ENCODE measurements around the gene C13orf46.

C13orf46 gene

DNA sequence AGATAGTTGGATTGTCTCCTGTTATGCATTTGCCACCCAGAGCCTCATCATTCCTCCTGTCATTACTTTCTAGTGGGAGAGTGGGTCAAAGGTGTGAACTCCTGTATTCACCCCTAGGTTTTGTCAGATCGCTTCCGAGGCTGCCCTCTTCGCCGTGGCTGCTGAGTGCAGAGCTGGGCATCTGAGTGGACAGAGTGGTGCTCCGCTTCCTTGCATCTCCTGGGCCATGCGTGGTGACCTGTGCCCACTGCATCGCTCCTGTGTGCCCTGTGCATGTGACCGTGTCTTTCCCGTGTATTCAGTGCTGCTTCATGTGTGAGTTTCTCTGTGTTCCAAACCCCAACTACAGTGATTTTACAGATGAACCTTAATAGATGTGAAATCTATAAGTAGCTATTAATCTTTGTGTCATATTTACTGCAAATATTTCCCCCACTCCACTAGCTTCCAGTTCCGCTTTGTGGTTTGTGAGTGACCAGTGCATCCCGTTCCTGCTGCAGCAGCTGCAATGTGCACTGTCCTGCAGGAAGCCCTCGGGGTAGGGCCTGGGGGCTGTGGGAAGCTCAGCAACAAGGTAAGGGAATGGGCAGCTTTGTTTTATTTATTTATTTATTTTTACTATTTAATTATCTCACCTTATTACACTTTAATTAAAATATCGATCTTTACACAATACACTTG is 53.1 kb downstream of the C13orf46 start:
- DNase-seq (ENCODE audit: low read depth, low spot score), result no peak
- H3K36me3 ChIP-seq (ENCODE audit: control insufficient read depth, insufficient read depth, low read length), result no peaks in the 10 kb centered on the region; the same call in 1 of the 2 replicates
- no peaks in the 10 kb centered on the region for H3K9me3 ChIP-seq (ENCODE audit: control insufficient read depth, insufficient read depth, low read length)
- H3K4me3 ChIP-seq (ENCODE audit: low read length), result no peak overlapping the region
- no peaks in the 10 kb centered on the region; the same call in 1 of the 2 replicates for H3K4me1 ChIP-seq (ENCODE audit: control insufficient read depth, insufficient read depth, low read length)
- no peaks in the 10 kb centered on the region for H3K27me3 ChIP-seq (ENCODE audit: control insufficient read depth, insufficient read depth, low read length)
- H3K27ac ChIP-seq (ENCODE audit: low read length), result no peak overlapping the region
- no CpG with 5 or more reads among the region's 13 CpGs for WGBS (ENCODE audit: insufficient coverage, insufficient read length)

- WGBS (ENCODE audit: insufficient coverage, insufficient read length), result no CpG with 5 or more reads among the region's 9 CpGs
- H3K36me3 ChIP-seq (ENCODE audit: control insufficient read depth, insufficient read depth, low read length), result no peaks in the 10 kb centered on the region
- DNase-seq (ENCODE audit: low read depth, low spot score), result no peak
Measured at GRCh38 chr13:113919761-113920559, 53.9 kb downstream of the C13orf46 start.

DNA sequence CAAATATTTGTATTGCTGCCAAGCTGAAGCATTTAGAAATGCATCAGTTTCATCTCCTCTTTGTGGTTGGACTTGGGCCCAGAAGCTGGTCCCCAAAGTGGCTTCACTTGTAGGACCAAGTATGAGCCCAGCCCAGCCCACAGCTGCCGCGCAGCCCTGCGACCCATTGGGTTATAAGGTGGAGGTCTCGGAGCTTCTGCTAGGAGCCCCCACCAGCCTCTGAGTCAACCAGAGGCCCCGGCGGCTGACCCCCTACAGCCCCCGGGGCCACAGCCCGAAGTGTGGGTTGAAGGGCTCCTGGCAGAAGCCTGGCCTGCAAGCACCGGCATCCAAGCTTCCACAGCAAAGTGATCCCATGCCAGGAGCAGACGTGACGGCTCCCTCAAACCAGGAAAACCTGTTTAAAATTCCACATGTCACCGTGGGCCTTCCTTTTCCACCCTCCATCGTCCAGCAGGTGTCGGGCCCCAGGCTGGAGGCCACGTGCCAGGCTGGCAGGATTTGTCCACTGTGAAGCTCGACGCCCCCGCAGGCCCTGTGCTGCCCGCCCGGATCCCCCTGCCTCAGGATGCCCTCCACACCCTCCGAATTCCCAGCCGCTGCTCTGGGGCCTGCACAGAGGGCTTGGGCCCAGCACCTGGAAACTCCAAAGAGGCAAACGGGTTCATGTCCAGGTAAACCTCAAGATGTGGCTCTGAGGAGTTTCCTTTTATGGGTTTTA is 54.7 kb downstream of the C13orf46 start:
- no peak overlapping the region for H3K4me3 ChIP-seq (ENCODE audit: low read length)
- H3K4me1 ChIP-seq (ENCODE audit: control insufficient read depth, insufficient read depth, low read length), result no peaks in the 10 kb centered on the region
- no peak for DNase-seq (ENCODE audit: low read depth, low spot score)
- H3K36me3 ChIP-seq (ENCODE audit: control insufficient read depth, insufficient read depth, low read length), result no peaks in the 10 kb centered on the region
- H3K27ac ChIP-seq (ENCODE audit: low read length), result no peak overlapping the region
- no peaks in the 10 kb centered on the region for H3K9me3 ChIP-seq (ENCODE audit: control insufficient read depth, insufficient read depth, low read length)
- WGBS (ENCODE audit: insufficient coverage, insufficient read length), result no CpG with 5 or more reads among the region's 23 CpGs
- H3K27me3 ChIP-seq (ENCODE audit: control insufficient read depth, insufficient read depth, low read length), result no peaks in the 10 kb centered on the region

More at GRCh38 chr13:113919761-113920559, 53.9 kb downstream of the C13orf46 start:
- H3K9me3 ChIP-seq (ENCODE audit: control insufficient read depth, insufficient read depth, low read length), result no peaks in the 10 kb centered on the region
- H3K27me3 ChIP-seq (ENCODE audit: control insufficient read depth, insufficient read depth, low read length), result no peaks in the 10 kb centered on the region
- no peak overlapping the region for H3K27ac ChIP-seq (ENCODE audit: low read length)
- no peak overlapping the region for H3K4me3 ChIP-seq (ENCODE audit: low read length)
- no peaks in the 10 kb centered on the region for H3K4me1 ChIP-seq (ENCODE audit: control insufficient read depth, insufficient read depth, low read length)

- no peak overlapping the region for H3K27ac ChIP-seq (ENCODE audit: low read length)
- no peak for DNase-seq (ENCODE audit: low read depth, low spot score)
- no peak overlapping the region for H3K4me3 ChIP-seq (ENCODE audit: low read length)
- H3K36me3 ChIP-seq (ENCODE audit: control insufficient read depth, insufficient read depth, low read length), result no peaks in the 10 kb centered on the region
- no peaks in the 10 kb centered on the region for H3K27me3 ChIP-seq (ENCODE audit: control insufficient read depth, insufficient read depth, low read length)
- no peaks in the 10 kb centered on the region for H3K4me1 ChIP-seq (ENCODE audit: control insufficient read depth, insufficient read depth, low read length)
- no peaks in the 10 kb centered on the region for H3K9me3 ChIP-seq (ENCODE audit: control insufficient read depth, insufficient read depth, low read length)
- no CpG with 5 or more reads among the region's 10 CpGs for WGBS (ENCODE audit: insufficient coverage, insufficient read length)
Measured at GRCh38 chr13:113918580-113918979, 55.3 kb downstream of the C13orf46 start.

DNA sequence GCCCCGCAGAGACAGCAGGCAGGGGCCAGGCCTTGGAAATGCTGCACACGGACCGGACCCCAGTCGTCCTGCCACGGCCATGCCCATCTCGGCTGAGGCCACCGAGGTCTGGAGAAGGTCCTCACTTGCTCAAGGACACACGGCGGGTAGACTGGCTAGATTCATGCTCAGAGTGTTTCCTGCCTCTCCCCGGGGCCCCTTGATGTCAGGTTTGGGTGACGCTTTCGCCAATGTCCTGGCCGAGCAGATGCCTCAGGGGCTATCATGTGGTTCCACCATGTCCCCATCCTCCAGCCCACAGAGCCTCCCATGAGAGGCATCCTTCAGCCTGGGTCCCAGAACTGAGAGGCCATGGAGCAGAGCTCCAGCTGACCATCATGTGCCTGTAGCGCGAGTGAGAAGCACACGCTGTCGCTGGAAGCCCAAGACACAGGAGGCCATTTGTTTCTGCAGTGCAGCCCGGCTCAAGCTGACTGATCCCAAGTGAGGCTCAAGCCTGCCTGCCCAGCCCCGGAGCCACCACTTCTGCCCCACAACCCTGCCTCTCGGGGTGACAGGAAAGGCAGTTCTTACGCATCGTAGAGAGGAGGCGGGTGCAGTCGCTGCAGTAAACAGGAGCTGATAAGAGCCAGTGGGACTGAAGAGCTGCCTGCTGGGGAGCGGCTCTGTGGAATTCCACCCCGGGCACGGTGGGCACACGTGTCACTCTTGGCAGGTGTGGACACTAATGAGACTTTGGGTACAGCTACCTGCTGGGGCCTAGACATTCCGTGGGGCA is 56.1 kb downstream of the C13orf46 start:
- no peaks in the 10 kb centered on the region for H3K27me3 ChIP-seq (ENCODE audit: control insufficient read depth, insufficient read depth, low read length)
- no peak overlapping the region for H3K27ac ChIP-seq (ENCODE audit: low read length)
- DNase-seq (ENCODE audit: low read depth, low spot score), result no peak
- H3K9me3 ChIP-seq (ENCODE audit: control insufficient read depth, insufficient read depth, low read length), result no peaks in the 10 kb centered on the region
- H3K4me3 ChIP-seq (ENCODE audit: low read length), result no peak overlapping the region
- H3K4me1 ChIP-seq (ENCODE audit: control insufficient read depth, insufficient read depth, low read length), result no peaks in the 10 kb centered on the region
- no CpG with 5 or more reads among the region's 29 CpGs for WGBS (ENCODE audit: insufficient coverage, insufficient read length)
- H3K36me3 ChIP-seq (ENCODE audit: control insufficient read depth, insufficient read depth, low read length), result no peaks in the 10 kb centered on the region

DNA sequence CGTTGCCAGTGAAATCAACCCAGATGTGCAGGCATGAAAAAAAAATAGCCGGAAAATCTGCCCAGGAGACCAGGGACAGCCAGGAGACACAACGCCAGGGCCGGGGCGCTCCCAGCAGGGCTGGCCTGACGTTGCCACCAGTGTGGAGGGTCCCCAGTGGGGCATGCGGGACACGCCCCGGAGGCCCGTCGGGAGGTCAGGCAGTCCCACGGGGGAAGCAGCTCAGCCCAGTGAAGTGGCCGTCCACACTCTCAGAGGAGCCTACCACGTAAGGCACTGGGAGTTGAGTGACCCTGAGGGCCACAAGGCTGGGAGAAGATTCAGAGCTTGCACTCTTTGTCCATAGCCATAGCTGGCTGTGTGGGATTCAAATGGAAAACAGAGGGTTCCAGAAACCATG is 56.8 kb downstream of the C13orf46 start:
- DNase-seq (ENCODE audit: low read depth, low spot score), result no peak
- Histone ChIP-seq H3K36me3 (ENCODE audit: control insufficient read depth, insufficient read depth, low read length) (no peaks in the 10 kb centered on the region), H3K27me3 (ENCODE audit: control insufficient read depth, insufficient read depth, low read length) (no peaks in the 10 kb centered on the region), H3K4me1 (ENCODE audit: control insufficient read depth, insufficient read depth, low read length) (no peaks in the 10 kb centered on the region), H3K4me3 (ENCODE audit: low read length) (no peak overlapping the region), H3K27ac (ENCODE audit: low read length) (no peak overlapping the region), H3K9me3 (ENCODE audit: control insufficient read depth, insufficient read depth, low read length) (no peaks in the 10 kb centered on the region)
- no CpG with 5 or more reads among the region's 14 CpGs for WGBS (ENCODE audit: insufficient coverage, insufficient read length)

DNA sequence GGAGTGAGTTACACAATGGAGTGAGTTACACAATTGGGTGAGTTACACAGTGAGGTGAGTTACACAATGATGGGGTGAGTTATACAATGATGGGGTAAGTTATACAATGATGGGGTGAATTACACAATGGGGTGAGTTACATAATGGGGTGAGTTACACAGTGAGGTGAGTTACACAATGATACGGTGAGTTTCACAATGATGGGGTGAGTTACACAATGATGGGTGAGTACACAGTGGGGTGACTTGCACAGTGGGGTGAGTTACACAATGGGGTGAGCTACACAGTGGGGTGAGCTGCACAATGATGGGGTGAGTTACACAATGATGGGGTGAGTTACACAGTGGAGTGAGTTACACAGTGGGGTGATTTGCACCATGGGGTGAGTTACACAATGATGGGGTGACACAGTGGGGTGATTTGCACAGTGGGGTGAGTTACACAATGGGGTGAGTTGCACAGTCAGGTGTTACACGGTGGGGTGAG is 57.5 kb downstream of the C13orf46 start:
- no peaks in the 10 kb centered on the region for H3K9me3 ChIP-seq (ENCODE audit: control insufficient read depth, insufficient read depth, low read length)
- no CpG with 5 or more reads among the region's 2 CpGs for WGBS (ENCODE audit: insufficient coverage, insufficient read length)
- no peak overlapping the region for H3K4me3 ChIP-seq (ENCODE audit: low read length)
- no peak overlapping the region for H3K27ac ChIP-seq (ENCODE audit: low read length)
- H3K36me3 ChIP-seq (ENCODE audit: control insufficient read depth, insufficient read depth, low read length), result no peaks in the 10 kb centered on the region
- no peak for DNase-seq (ENCODE audit: low read depth, low spot score)
- H3K4me1 ChIP-seq (ENCODE audit: control insufficient read depth, insufficient read depth, low read length), result no peaks in the 10 kb centered on the region
- H3K27me3 ChIP-seq (ENCODE audit: control insufficient read depth, insufficient read depth, low read length), result no peaks in the 10 kb centered on the region

- Histone ChIP-seq H3K4me3 (ENCODE audit: low read length) (no peak overlapping the region), H3K9me3 (ENCODE audit: control insufficient read depth, insufficient read depth, low read length) (no peaks in the 10 kb centered on the region), H3K27me3 (ENCODE audit: control insufficient read depth, insufficient read depth, low read length) (no peaks in the 10 kb centered on the region), H3K4me1 (ENCODE audit: control insufficient read depth, insufficient read depth, low read length) (no peaks in the 10 kb centered on the region), H3K36me3 (ENCODE audit: control insufficient read depth, insufficient read depth, low read length) (no peaks in the 10 kb centered on the region), H3K27ac (ENCODE audit: low read length) (no peak overlapping the region)
- no CpG with 5 or more reads among the region's 11 CpGs for WGBS (ENCODE audit: insufficient coverage, insufficient read length)
- no peak for DNase-seq (ENCODE audit: low read depth, low spot score)
Measured at GRCh38 chr13:113915786-113916329, 58.0 kb downstream of the C13orf46 start.

DNA sequence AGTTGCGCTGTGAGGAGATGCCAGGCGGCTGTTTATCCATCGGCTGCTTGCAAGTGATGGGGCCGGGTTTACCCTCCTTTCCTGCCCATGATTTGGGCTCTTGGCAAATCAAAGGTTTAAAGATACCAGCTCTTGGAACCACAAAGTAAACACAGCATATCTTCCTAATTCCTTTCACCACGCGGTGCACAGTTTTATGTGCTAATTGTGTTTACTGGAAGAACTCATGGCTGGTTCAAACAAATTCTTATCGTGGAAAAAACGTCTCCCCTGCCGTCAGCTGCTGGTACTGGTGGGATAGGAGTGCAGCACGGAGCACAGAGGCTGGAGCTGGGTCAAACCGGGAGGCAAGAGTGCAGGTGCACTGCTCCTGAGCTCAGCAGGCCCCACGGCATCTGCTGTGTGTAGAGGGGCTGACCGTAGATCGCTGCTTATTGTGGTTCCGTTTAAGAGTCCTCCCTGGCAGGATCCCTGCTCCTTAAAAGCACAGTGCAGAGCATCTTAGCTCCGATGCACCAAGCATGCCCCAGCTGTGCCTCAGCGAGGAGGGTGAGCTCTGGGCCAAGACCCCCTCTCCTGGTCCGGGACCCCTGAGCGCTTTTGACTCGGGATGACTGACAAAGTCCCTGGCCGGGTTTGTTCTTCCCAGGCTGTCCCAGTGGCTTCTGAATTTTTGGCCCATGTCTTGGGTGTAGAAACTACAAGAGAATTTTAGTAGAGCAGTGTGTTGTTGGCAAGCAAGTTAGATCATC is 58.7 kb downstream of the C13orf46 start:
- H3K4me1 ChIP-seq (ENCODE audit: control insufficient read depth, insufficient read depth, low read length), result no peaks in the 10 kb centered on the region
- no peaks in the 10 kb centered on the region for H3K36me3 ChIP-seq (ENCODE audit: control insufficient read depth, insufficient read depth, low read length)
- no peak overlapping the region for H3K4me3 ChIP-seq (ENCODE audit: low read length)
- no peaks in the 10 kb centered on the region for H3K9me3 ChIP-seq (ENCODE audit: control insufficient read depth, insufficient read depth, low read length)
- WGBS (ENCODE audit: insufficient coverage, insufficient read length), result no CpG with 5 or more reads among the region's 21 CpGs
- no peak for DNase-seq (ENCODE audit: low read depth, low spot score)
- no peak overlapping the region for H3K27ac ChIP-seq (ENCODE audit: low read length)
- H3K27me3 ChIP-seq (ENCODE audit: control insufficient read depth, insufficient read depth, low read length), result no peaks in the 10 kb centered on the region

Measured in iPS DF 6.9 (cell line).